Ovary (tissue), 3 donors: ENCODE measurements around the gene ERFL.

Source experiments
- POLR2A ChIP-seq: fragments of 450-650 bp; IDR thresholded peaks from one replicate; pipeline ENCODE4 v1.6.1; 2017; ENCODE audit warnings: antibody characterized with exemption, mild to moderate bottlenecking, moderate library complexity
- TF ChIP-seq, protein P1 (sequence below), 3 donors: fragments of 450-650 bp in 2 of 3; fragments of 200-600 bp in 1 of 3; IDR thresholded peaks; one replicate each; pipeline versions ENCODE4 v1.5.1 to v1.8.0; 2016 to 2022; ENCODE audit warnings: antibody characterized with exemption in 3 of 3, mild to moderate bottlenecking in 1 of 3
- donor health status: DM: no; HTN: no; CAD: no.

DNA sequence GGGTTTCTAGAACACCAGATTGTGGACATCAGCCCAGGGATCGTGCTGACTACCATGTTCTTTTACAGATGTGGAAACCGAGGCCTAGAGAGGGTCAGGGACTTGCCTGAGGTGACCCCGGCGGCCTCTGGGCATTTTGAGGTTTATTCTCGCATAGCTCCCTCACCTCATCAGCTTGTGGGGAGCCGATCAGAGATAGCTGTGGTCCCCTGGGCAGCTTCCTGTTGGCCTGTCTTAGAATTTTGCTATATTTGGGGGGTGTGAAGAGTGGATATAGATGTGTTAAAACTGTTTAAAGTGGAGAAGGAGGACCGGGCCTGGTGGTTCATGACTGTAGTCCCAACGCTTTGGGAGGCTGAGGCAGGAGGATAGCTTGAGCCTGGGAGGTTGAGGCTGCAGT lies 38.4 kb downstream of the ERFL start:
- TF ChIP-seq, protein P1, sequence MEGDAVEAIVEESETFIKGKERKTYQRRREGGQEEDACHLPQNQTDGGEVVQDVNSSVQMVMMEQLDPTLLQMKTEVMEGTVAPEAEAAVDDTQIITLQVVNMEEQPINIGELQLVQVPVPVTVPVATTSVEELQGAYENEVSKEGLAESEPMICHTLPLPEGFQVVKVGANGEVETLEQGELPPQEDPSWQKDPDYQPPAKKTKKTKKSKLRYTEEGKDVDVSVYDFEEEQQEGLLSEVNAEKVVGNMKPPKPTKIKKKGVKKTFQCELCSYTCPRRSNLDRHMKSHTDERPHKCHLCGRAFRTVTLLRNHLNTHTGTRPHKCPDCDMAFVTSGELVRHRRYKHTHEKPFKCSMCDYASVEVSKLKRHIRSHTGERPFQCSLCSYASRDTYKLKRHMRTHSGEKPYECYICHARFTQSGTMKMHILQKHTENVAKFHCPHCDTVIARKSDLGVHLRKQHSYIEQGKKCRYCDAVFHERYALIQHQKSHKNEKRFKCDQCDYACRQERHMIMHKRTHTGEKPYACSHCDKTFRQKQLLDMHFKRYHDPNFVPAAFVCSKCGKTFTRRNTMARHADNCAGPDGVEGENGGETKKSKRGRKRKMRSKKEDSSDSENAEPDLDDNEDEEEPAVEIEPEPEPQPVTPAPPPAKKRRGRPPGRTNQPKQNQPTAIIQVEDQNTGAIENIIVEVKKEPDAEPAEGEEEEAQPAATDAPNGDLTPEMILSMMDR (IDR thresholded peaks at IDR 0.05) = no peak
- no peak for TF ChIP-seq POLR2A
